IMR-90 (cell line): ENCODE data around the gene LRPAP1.

ENCODE experiments used
- CTCF ChIP-seq: conservative IDR thresholded peaks from 2 replicates; pipeline ENCODE4 v1.5.1; 2012; ENCODE audit warnings: mild to moderate bottlenecking, low read depth, low read length, improper control_type of control experiment
- POLR2A ChIP-seq: IDR thresholded peaks from 2 replicates; pipeline ENCODE4 v1.6.1; 2012; ENCODE audit warnings: mild to moderate bottlenecking, low read depth, low read length
- RCOR1 ChIP-seq: IDR thresholded peaks from 2 replicates; pipeline ENCODE4 v1.6.1; 2012; ENCODE audit warnings: mild to moderate bottlenecking, low read length, improper control_type of control experiment; ENCODE audit not compliant: insufficient replicate concordance

GRCh38 chr4:3523146-3523627, 9.0 kb downstream of the LRPAP1 start:
- no peak for TF ChIP-seq POLR2A
- no peak for TF ChIP-seq RCOR1
- no peak for TF ChIP-seq CTCF
